Activated T-cell treated with anti-CD3 and anti-CD28 coated beads for 4 hours (primary cell): ENCODE measurements around the gene KCNQ1.
"Not testable (repeated sequence)": the region's sequence is repeated elsewhere in the genome, so short reads cannot be mapped to it uniquely, and the experiment has no call there.

Experiments
- DNase-seq: peaks from one replicate; pipeline ENCODE4 v3.0.0-alpha.2; 2020

The KCNQ1 gene

DNA sequence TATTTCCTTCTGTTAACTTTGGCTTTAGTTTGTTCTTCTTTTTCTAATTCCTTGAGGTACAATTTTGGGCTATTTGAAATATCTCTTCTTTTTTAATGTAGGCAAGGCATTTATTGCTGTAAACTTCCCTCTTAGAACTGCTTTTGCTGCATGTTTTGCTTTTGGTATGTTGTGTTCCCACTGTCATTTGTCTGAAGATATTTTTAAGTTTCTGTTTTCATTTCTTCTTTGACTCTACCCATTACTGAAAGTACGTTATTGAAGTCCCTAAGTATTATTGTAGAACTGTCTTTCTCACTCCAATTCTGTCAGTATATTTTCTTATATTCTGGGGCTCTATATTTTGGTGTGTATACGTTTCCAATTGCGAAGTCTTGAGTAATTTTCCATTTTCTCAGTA lies 177.1 kb downstream of the KCNQ1 start:
- DNase-seq: no peak

GRCh38 chr11:2625183-2625582 lies 180.4 kb downstream of the KCNQ1 start:
- DNase-seq: no peak

GRCh38 chr11:2630679-2631078 lies 185.9 kb downstream of the KCNQ1 start:
- no peak for DNase-seq

DNA sequence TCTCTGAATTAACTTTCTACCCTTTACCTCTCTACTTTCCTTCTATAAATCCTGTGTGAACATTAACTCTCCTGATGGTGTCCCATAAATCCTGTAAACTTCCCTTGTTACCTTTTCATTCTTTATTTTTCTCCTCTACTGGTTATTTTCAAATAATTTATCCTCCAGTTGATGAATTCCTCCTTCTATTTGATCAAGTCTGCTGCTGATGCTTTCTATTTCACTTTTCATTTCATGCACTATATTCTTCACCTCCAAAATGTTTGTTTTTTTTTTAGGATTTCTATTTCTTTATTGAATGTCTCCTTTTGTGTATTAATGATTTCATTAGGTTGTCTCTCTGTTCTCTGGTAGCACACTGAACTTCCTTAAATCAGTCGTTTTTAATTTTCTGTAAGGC lies 186.4 kb downstream of the KCNQ1 start:
- no peak for DNase-seq

DNA sequence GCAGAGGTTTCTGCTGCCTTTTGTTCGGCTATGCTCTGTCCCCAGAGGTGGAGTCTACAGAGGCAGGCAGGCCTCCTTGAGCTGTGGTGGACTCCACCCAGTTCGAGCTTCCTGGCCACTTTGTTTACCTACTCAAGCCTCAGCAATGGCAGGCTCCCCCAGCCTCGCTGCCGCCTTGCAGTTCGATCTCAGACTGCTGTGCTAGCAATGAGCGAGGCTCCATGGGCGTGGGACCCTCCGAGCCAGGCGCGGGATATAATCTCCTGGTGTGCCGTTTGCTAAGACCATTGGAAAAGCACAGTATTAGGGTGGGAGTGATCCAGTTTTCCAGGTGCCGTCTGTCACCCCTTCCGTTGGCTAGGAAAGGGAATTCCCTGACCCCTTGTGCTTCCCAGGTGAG lies 195.0 kb downstream of the KCNQ1 start:
- DNase-seq: not testable (repeated sequence)

DNA sequence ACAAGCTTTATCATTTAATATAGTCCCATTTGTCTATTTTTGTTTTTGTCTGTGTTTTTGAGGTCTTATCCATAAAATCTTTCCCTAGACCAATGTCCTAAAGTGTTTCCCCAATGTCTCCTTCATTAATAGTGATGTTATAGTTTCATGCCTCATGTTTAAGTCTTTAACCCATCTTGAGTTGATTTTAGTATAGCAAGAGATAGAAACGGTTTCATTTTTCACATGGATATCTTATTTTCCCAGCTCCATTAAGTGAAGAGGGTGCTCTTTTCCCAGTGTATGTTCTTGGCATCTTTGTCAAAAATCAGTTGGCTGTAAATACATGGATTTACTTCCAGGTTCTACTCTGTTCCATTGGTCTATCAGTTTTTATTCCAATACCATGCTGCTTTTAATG lies 196.8 kb downstream of the KCNQ1 start:
- DNase-seq: no peak

DNA sequence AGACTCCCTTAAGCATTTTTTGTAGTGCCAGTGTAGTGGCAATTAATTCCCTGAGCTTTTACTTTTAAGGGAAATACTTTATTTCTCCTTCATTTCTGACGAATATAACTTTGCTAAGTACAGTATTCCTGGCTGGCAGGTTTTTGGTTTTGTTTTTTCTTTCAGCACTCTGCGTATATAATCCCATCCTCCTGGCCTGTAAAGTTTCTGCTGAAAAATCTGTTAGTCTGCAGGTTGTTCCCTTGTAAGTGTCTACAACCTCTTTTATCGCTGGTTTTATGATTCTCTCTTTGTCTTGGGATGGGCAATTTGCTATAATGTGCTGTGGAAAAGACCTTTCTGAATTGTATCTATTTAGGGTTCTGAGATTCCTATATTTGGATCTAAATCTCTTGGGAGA lies 198.9 kb downstream of the KCNQ1 start:
- no peak for DNase-seq

- DNase-seq: no peak
These were observed 200.3 kb downstream of the KCNQ1 start for GRCh38 chr11:2644844-2645778.

GRCh38 chr11:2645779-2646118 lies 200.9 kb downstream of the KCNQ1 start:
- DNase-seq: no peak

DNA sequence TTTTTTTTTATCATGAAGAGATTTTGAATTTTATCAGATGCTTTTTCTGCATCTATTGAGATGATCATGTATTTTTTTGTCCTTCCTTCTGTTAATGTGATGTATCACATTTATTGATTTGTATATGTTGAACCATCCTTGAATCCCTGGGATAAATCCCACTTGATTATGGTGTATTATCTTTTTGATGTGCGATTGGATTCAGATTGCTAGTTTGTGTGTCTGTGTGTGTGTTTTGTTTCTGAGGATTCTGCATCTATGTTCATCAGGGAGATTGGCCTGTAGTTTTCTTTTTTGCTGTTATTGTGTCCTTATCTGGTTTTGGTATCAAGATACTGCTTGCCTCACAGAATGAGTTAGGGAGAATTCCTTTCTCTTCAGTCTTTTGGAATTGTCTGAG lies 202.4 kb downstream of the KCNQ1 start:
- no peak for DNase-seq

- no peak for DNase-seq
These were observed 203.1 kb downstream of the KCNQ1 start for GRCh38 chr11:2647953-2648352.

GRCh38 chr11:2649400-2649799 lies 204.6 kb downstream of the KCNQ1 start:
- no peak for DNase-seq

- no peak for DNase-seq
These were observed 205.0 kb downstream of the KCNQ1 start for GRCh38 chr11:2649848-2650247.

- no peak for DNase-seq
These were observed 205.6 kb downstream of the KCNQ1 start for GRCh38 chr11:2650343-2650867.

DNA sequence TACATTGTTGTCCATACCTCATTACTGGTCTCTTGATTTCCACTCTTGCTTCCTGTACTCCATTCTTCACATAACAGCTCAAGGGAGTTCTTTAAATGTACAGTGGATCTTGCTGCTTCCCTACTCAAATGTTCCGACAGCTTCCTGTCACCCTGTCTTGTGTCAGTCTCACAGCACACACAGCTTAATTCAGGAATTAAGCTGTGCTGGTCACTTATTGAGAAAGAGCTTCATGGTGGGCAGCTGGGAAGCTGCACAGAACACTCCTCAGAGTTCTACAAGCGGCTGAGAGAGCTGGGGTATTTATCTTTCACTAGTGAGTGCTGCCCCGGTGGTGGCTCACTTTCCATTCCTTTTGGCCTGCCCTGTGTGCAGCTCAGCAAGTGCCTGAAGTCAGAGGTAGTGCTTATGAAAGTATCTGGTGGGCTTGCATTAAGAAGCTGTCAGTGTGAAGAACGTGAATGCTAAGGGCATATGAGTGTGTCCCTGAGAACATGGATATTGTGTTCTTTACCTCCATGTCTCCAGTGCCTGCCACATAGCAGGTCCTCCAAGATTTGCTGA lies 206.3 kb downstream of the KCNQ1 start:
- DNase-seq: no peak

DNA sequence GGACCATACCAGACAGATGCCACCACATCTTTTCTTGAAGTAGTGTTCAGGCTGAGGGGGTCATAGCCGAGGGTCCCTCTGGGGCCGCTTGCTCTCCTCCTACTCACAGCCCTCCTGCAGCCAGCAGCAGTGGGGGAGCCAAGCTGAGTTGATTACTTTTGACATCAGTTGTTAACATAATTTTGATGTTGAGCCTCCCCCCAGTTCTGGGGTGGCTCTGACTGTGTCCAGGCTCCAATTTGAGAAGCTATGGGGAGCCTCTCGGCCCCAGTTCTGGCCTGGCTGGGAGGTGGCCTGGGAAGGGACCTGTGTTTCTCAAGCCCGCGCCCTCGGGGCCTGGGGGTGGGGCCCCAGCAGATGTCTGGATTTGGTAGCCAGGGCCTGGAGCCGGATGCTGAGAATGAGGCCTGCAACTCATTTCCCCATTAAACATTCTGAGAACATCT lies 207.0 kb downstream of the KCNQ1 start:
- DNase-seq: no peak

- DNase-seq: no peak
These were observed 207.8 kb downstream of the KCNQ1 start for GRCh38 chr11:2652333-2653197.

GRCh38 chr11:2653198-2653551 lies 208.4 kb downstream of the KCNQ1 start:
- DNase-seq: no peak

- no peak for DNase-seq
These were observed 209.3 kb downstream of the KCNQ1 start for GRCh38 chr11:2653930-2654739.

- no peak for DNase-seq
These were observed 210.4 kb downstream of the KCNQ1 start for GRCh38 chr11:2655016-2655719.

- no peak for DNase-seq
These were observed 211.2 kb downstream of the KCNQ1 start for GRCh38 chr11:2655834-2656622.
